HFFc6 (cell line): Measurements from ENCODE around the gene KLHL30. TPM values are rescaled to one million over a fixed set of nuclear protein-coding genes. Genes with fewer than 3 reads are reported as not detected.

Experiments
- DNase-seq: peaks from one replicate; pipeline ENCODE4 v3.0.0-alpha.2; 2018
- H3K27ac Mint-ChIP-seq: 2 replicates; pipeline ENCODE4 v1.8.0; 2020; ENCODE audit warnings: mild to moderate bottlenecking, mixed read lengths
- H3K27me3 Mint-ChIP-seq: 2 replicates; pipeline ENCODE4 v1.8.0; 2021; ENCODE audit warnings: mild to moderate bottlenecking, moderate library complexity, mixed read lengths; ENCODE audit not compliant: insufficient read depth
- H3K36me3 Mint-ChIP-seq: 2 replicates; pipeline ENCODE4 v1.8.0; 2021; ENCODE audit warnings: low read depth, mixed read lengths
- H3K4me1 Mint-ChIP-seq: 2 replicates; pipeline ENCODE4 v1.8.0; 2020; ENCODE audit warnings: low read depth, mixed read lengths
- H3K4me3 Mint-ChIP-seq: 2 replicates; pipeline ENCODE4 v1.8.0; 2020; ENCODE audit warnings: mild to moderate bottlenecking, moderate library complexity, mixed read lengths
- H3K9me3 Mint-ChIP-seq: 2 replicates; pipeline ENCODE4 v1.8.0; 2020; ENCODE audit warnings: mild to moderate bottlenecking, mixed read lengths
- total RNA-seq, 6 experiments: library from RNA; stranded (reverse); fragmentation: NEBNext Ultra II Directional; extraction: Animal tissue kit (Norgen Biotek cat#: 25700); gene quantifications; 2 replicates in 1 of 6; 3 replicates in 5 of 6; pipeline ENCODE4 v1.2.3, GENCODE V29; 2021
- TF ChIP-seq, protein P1 (sequence below): fragments of 200-600 bp; sonication (generic); IDR thresholded peaks from 2 replicates; pipeline ENCODE4 v1.5.0; 2021; ENCODE audit warnings: antibody characterized with exemption, mild to moderate bottlenecking

KLHL30 gene
- total RNA-seq, 6 experiments from 2014 or later = 0.05 to 0.14 (median 0.12) TPM; not detected in 2

DNA sequence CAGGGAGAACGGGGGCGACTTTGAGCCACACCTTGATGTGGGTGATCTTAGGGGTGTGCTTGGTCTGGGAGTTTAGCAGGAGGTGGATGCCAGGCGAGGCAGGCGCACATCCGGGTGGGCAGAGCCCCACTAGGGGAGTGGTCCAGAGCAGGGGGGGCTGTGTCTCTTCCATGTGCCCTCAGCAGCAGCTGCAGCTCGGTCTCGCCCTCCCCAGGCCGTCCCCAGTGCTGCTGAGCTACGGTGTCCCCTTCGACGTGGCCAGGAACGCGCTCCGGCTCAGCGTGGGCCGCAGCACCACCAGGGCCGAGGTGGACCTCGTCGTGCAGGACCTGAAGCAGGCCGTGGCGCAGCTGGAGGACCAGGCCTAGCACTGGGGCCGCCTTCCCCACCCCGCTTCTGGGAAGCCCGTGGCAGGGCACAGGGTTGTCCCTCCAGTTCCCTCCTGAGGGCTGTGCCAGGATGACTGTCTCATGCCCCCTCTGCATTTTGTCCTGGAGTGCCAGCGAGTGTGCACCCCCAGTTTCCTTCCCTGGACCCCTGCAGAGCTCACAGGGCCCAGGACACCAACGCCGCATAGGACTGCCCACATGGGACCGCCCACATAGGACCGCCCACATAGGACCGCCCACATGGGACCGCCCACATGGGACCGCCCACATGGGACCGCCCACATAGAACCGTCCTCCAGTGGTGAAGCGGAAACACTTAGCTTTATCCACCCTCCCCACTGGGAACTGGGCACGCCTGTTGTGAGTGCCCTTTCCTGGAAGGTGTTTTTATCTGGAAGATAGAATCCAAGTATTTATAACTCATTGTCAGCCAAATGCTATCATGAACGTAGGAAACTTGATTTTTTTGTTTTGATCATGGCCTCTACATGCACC is 40.2 kb upstream of the KLHL30 start:
- TF ChIP-seq, protein P1, sequence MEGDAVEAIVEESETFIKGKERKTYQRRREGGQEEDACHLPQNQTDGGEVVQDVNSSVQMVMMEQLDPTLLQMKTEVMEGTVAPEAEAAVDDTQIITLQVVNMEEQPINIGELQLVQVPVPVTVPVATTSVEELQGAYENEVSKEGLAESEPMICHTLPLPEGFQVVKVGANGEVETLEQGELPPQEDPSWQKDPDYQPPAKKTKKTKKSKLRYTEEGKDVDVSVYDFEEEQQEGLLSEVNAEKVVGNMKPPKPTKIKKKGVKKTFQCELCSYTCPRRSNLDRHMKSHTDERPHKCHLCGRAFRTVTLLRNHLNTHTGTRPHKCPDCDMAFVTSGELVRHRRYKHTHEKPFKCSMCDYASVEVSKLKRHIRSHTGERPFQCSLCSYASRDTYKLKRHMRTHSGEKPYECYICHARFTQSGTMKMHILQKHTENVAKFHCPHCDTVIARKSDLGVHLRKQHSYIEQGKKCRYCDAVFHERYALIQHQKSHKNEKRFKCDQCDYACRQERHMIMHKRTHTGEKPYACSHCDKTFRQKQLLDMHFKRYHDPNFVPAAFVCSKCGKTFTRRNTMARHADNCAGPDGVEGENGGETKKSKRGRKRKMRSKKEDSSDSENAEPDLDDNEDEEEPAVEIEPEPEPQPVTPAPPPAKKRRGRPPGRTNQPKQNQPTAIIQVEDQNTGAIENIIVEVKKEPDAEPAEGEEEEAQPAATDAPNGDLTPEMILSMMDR = no peak
- H3K4me1 Mint-ChIP-seq = no peaks in the 10 kb centered on the region
- H3K36me3 Mint-ChIP-seq = no peaks in the 10 kb centered on the region
- H3K4me3 Mint-ChIP-seq = no peak overlapping the region
- no peaks in the 10 kb centered on the region; the same call in 1 of the 2 replicates for H3K27me3 Mint-ChIP-seq
- DNase-seq = no peak
- no peaks in the 10 kb centered on the region for H3K9me3 Mint-ChIP-seq
- H3K27ac Mint-ChIP-seq = no peak overlapping the region

DNA sequence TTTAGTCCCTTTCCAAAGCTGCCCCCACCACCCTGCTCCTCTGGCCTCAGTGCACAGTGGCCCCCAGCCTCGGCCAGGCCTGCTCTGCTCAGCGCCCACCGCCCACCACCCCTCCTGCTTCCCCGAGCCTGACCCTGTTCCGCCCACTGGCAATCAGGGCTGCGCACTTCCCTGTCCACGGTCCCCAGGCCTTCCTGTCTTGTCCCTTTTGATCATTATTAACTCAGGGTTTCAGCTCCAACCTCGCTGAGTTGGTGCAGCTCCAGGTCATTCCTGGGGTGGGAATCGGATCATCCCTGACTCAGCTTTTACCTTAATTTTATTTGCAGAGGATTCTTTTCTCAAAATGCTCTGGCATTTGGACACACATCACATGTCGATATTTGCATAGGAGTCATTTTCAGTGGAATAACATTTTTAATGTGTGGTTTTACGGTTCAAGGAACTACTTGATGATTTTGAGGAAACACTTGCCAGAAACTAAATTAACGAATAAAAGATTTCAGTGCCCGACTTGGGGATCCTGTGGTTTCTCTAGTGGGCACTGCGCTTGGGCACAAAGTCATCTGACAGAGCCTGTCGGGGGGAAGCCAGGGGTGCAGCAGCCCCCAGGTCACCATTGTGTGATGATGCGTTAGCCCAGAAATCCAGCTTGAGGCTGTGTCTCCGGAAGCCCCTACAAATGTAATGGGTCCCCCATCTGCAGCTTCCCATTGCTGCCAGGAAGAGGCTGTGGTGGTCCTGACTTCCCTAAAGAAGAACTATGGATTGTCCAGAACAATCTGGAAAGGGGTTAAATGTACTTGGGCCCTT is 39.4 kb upstream of the KLHL30 start:
- Mint-ChIP-seq H3K27ac (no peak overlapping the region), H3K27me3 (no peaks in the 10 kb centered on the region; the same call in 1 of the 2 replicates), H3K4me1 (no peaks in the 10 kb centered on the region), H3K4me3 (no peak overlapping the region), H3K36me3 (no peaks in the 10 kb centered on the region), H3K9me3 (no peaks in the 10 kb centered on the region)
- TF ChIP-seq, protein P1 = no peak
- DNase-seq = no peak

- Mint-ChIP-seq H3K4me3 (no peak overlapping the region), H3K27ac (no peak overlapping the region), H3K27me3 (no peaks in the 10 kb centered on the region; the same call in 1 of the 2 replicates), H3K36me3 (no peaks in the 10 kb centered on the region), H3K9me3 (no peaks in the 10 kb centered on the region), H3K4me1 (no peaks in the 10 kb centered on the region)
- TF ChIP-seq, protein P1 = no peak
- DNase-seq = no peak
These were observed 38.8 kb upstream of the KLHL30 start for GRCh38 chr2:238099714-238100048.

DNA sequence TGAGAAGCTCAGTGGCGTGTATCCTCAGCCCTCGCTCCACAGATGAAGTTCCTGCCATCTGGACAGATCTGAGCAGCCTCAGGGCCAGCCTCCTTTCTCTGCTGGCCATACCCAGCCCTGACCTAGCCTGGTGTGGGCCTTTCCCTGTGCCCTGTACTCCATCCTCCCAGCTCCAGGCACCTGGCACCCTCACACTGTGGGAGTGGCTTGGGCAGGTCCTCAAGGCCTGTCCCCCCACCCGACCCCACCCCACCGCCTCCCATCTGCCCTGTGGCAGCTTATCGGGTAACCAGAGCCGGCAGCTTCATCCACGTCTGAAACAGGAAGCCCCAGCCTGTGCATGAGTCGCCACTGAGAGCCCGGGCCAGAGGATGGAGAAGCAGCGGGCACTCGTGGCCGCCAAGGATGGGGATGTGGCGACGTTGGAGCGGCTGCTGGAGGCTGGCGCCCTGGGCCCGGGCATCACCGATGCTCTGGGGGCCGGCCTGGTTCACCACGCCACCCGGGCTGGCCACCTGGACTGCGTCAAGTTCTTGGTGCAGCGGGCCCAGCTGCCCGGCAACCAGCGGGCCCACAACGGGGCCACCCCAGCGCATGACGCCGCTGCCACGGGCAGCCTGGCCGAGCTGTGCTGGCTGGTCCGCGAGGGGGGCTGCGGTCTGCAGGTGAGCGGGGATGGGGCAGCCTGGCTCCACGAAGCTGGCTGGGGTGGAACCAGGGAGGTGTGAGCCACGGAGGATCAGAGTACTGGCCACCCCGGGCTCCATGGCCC is 38.2 kb upstream of the KLHL30 start, which contains the start of gene ESPNL:
Gene ESPNL, plus strand, starts transcription at position 292 of the 772 bp plus-strand sequence. Its CDS starts 80 bp downstream, at position 372.
- Mint-ChIP-seq H3K27me3 (peaks cover under 1% of the 10 kb centered on the region), H3K27ac (no peak within 1 kb of the TSS), H3K9me3 (no peaks in the 10 kb centered on the region), H3K36me3 (no peaks in the 10 kb centered on the region), H3K4me1 (no peaks in the 10 kb centered on the region), H3K4me3 (no peak within 1 kb of the TSS)
- no peak for DNase-seq
- TF ChIP-seq, protein P1 = no peak
